Testis (tissue), 2 donors: Measurements from ENCODE around the gene CPA3.

Experiments
- CTCF ChIP-seq, 3 experiments: fragments of 450-650 bp in 2 of 3; fragments of 200-600 bp in 1 of 3; sonication (generic) in 1 of 3; IDR thresholded peaks; one replicate each; pipeline ENCODE4 v1.5.1; 2016 to 2019; ENCODE audit warnings: antibody characterized with exemption in 3 of 3, mild to moderate bottlenecking in 2 of 3, moderate library complexity in 1 of 3
- POLR2A ChIP-seq: fragments of 450-650 bp; IDR thresholded peaks from one replicate; pipeline ENCODE4 v1.6.1; 2017; ENCODE audit warnings: antibody characterized with exemption, mild to moderate bottlenecking, moderate library complexity

GRCh38 chr3:148883163-148883562 is 18.1 kb downstream of the CPA3 start:
- TF ChIP-seq CTCF (IDR thresholded peaks at IDR 0.05) (no peak), POLR2A (no peak)
